HepG2 (cell line): ENCODE results near the gene TUBA4B.

ENCODE experiments used
- CREB1 ChIP-seq, 2 experiments: fragments of 450-650 bp in 1 of 2; IDR thresholded peaks; 2 replicates each; pipeline ENCODE4 v1.6.1; 2016 to 2017; ENCODE audit warnings: control low read depth in 1 of 2, mild to moderate bottlenecking in 1 of 2, missing compliant biosample characterization in 1 of 2, missing genetic modification characterization in 1 of 2
- JUN ChIP-seq: sonication (generic); formaldehyde crosslinking; IDR thresholded peaks from 2 replicates; pipeline ENCODE4 v1.4.0; 2020; ENCODE audit warnings: mild to moderate bottlenecking, missing genetic modification reagents
- ZNF567 ChIP-seq: sonication (generic); formaldehyde crosslinking; IDR thresholded peaks from 2 replicates; pipeline ENCODE4 v1.8.1; 2023; ENCODE audit warnings: mild to moderate bottlenecking, missing genetic modification reagents, borderline replicate concordance

- TF ChIP-seq ZNF567 (CRISPR knock-in tag) (no peak), JUN (CRISPR knock-in tag) (no peak), CREB1 (IDR thresholded peaks at IDR 0.05) (no peak), CREB1 (CRISPR knock-in tag; IDR thresholded peaks at IDR 0.05) (no peak)
Observed at GRCh38 chr2:219284501-219285372, 31.7 kb downstream of the TUBA4B start.
